Stomach smooth muscle (tissue), 2 donors: ENCODE results near the gene COA8.

ENCODE experiments used
- H3K27ac ChIP-seq: one replicate; pipeline ENCODE4 v1.7.0; 2013; ENCODE audit warnings: mild to moderate bottlenecking, low read length, inconsistent platforms
- H3K27me3 ChIP-seq, 2 donors: one replicate each; pipeline ENCODE4 v1.7.0; 2013; ENCODE audit warnings: low read length in 2 of 2; ENCODE audit not compliant: insufficient read depth in 2 of 2, control insufficient read depth in 1 of 2
- H3K36me3 ChIP-seq, 2 donors: one replicate each; pipeline ENCODE4 v1.7.0; 2013; ENCODE audit warnings: low read length in 2 of 2; ENCODE audit not compliant: control insufficient read depth in 2 of 2, insufficient read depth in 2 of 2
- H3K4me1 ChIP-seq: one replicate; pipeline ENCODE4 v1.7.0; 2013; ENCODE audit warnings: low read length; ENCODE audit not compliant: control insufficient read depth, insufficient read depth
- H3K4me3 ChIP-seq, 2 donors: one replicate each; pipeline ENCODE4 v1.7.0; 2013; ENCODE audit warnings: low read length in 2 of 2
- H3K9ac ChIP-seq, 2 donors: one replicate each; pipeline ENCODE4 v1.7.0; 2013; ENCODE audit warnings: low read length in 2 of 2, mild to moderate bottlenecking in 1 of 2
- H3K9me3 ChIP-seq, 2 donors: one replicate each; pipeline ENCODE4 v1.7.0; 2013; ENCODE audit warnings: low read length in 2 of 2; ENCODE audit not compliant: control insufficient read depth in 2 of 2
- donor health status: healthy.
- donor health status: Pancreatic carcinoma.

COA8 gene

DNA sequence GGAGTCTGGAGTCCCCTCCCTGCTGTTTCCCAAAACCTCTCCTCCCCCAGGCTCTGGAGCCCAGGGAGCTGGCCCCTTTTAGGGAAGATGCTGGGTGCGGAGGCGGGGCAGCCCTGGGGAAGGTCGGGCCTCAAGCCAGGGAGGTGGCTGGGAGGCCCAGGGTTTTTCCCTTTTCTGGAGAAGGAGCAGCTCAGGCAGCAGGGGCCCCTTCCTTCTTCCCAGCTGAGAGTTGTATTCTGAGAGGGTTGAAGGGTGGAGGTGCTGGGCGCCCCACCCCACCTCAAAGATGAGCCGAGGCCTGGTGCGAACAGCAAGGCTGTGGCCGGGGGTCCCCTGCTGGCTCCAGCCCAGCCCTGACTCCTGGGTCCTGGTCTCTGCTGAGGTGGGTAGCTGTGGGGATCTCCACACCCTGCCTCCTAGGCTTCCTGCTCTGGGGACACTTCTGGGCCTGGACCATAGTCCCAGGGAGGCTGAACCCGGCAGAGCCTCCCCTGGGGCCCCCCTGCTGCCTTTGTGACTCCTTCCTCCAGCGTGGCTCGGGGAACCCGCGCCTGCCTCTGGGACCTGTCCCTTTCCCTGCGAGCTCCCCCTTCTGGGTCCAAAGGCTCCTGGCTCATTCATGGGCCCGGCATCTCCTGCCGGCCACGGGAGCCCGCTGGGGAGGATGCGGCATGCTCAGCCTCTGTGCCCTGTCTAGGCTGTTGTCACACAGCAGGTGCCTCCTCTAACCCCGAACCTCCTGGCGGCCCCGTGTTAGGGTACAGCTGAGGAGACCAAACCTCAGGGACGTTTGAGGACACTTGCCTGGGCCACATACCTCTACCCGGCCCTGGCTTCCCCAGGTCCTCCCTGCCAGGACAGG is 29.4 kb upstream of the COA8 start:
- Histone ChIP-seq H3K9ac (peak overlapping the region; percentile 50 to 84), H3K9me3 (no peaks in the 10 kb centered on the region), H3K27me3 (no peaks in the 10 kb centered on the region), H3K4me1 (peaks cover 92% of the 10 kb centered on the region), H3K36me3 (peaks cover 5 to 7% of the 10 kb centered on the region in 2 donors), H3K27ac (peak overlapping the region; percentile 98), H3K4me3 (peak overlapping the region in 1 of 2 donors; percentile 67)

GRCh38 chr14:103533999-103534575 is 28.7 kb upstream of the COA8 start:
- peaks cover 5 to 7% of the 10 kb centered on the region in 2 donors for H3K36me3 ChIP-seq
- peak overlapping the region; percentile 50 to 84 for H3K9ac ChIP-seq
- peaks cover 95% of the 10 kb centered on the region for H3K4me1 ChIP-seq
- no peaks in the 10 kb centered on the region for H3K9me3 ChIP-seq
- H3K4me3 ChIP-seq: peak overlapping the region in 1 of 2 donors; percentile 67
- peak overlapping the region; percentile 98 for H3K27ac ChIP-seq
- H3K27me3 ChIP-seq: no peaks in the 10 kb centered on the region

DNA sequence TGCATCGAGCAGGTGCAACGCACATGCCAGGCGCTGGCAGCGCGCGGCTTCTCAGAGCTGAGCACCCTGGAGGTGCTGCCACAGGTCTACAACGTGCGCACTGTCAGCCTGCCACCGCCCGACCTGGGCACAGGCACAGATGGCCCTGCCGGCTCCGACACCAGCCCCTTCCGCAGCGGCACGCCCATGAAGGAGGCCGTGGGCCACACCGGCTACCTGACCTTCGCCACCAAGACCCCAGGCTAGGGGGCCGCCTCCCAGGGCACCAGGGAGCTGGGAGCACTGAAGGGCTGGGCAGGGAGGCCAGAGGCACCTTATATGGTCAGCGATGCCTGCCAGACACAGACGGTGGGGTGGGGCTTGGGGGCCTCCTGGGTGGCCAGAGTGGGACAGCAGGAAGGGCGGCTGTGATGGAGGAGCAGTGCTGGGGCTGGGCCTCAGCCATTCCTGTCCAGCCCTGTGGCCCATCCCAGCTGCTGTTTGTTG is 28.1 kb upstream of the COA8 start:
- Histone ChIP-seq H3K4me3 (peak overlapping the region in 1 of 2 donors; percentile 44), H3K9ac (peak overlapping the region; percentile 50 to 84), H3K27ac (peak overlapping the region; percentile 98), H3K27me3 (no peaks in the 10 kb centered on the region), H3K4me1 (peaks cover 95% of the 10 kb centered on the region), H3K9me3 (no peaks in the 10 kb centered on the region), H3K36me3 (peaks cover 5 to 7% of the 10 kb centered on the region in 2 donors)

DNA sequence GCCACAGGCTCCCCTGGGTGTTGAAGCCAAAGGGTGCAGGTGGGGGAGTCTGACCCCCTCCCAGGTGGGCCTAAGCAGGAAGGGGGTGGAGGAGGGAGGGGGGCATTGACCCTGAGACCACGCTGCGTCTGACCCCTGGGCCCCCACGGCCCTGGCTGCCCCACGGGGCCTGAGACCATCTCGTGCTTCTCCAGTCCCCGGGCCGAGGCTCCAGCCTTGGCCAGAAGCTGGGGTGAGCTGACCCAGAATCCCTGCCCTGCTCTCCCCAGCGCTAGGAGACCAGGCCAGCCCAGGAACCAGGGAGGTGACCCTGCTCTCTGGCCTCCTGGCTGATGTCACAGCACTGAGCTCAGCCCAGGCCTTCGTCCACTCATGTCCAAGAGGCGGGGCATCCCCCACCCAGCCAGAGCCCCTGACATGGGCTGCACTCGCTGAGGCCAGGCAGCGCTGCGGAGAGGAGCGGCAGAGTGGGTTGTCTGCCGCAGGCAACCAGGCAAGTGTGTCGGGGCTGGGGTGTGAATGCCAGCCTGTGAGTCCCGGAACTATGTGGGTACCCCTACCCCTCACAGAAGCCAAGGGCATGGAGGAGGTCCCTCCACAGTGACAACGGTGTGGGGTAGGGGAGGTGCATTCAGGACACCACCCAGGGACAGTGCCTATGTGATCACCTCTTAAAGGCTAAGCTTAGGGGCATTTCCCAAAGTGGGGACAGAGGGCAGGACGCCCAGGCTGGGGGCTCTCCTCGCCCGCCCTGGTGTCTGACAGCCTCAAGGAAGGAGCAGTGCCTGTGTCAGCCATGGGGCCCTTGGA is 27.5 kb upstream of the COA8 start:
- Histone ChIP-seq H3K4me3 (peak overlapping the region in 1 of 2 donors; percentile 44), H3K9me3 (no peaks in the 10 kb centered on the region), H3K27ac (peak overlapping the region; percentile 98), H3K27me3 (no peaks in the 10 kb centered on the region), H3K9ac (peak overlapping the region; percentile 50 to 84), H3K4me1 (peaks cover 93% of the 10 kb centered on the region), H3K36me3 (peaks cover 5% of the 10 kb centered on the region in 2 donors)

- Histone ChIP-seq H3K4me3 (peak overlapping the region in 1 of 2 donors; percentile 44), H3K9ac (peak overlapping the region in 1 of 2 donors; percentile 84), H3K9me3 (no peaks in the 10 kb centered on the region), H3K27me3 (no peaks in the 10 kb centered on the region), H3K4me1 (peaks cover 93% of the 10 kb centered on the region), H3K27ac (peak overlapping the region; percentile 98), H3K36me3 (peaks cover 2% of the 10 kb centered on the region in 2 donors)
These were observed 26.7 kb upstream of the COA8 start for GRCh38 chr14:103535891-103536565.

- Histone ChIP-seq H3K4me1 (peaks cover 93% of the 10 kb centered on the region), H3K9ac (no peak overlapping the region), H3K9me3 (no peaks in the 10 kb centered on the region), H3K4me3 (no peak overlapping the region), H3K27me3 (no peaks in the 10 kb centered on the region), H3K36me3 (no peaks in the 10 kb centered on the region), H3K27ac (peak overlapping the region; percentile 98)
These were observed 26.1 kb upstream of the COA8 start for GRCh38 chr14:103536693-103537092.

- peaks cover 93% of the 10 kb centered on the region for H3K4me1 ChIP-seq
- H3K4me3 ChIP-seq: no peak overlapping the region
- no peaks in the 10 kb centered on the region for H3K27me3 ChIP-seq
- no peaks in the 10 kb centered on the region for H3K9me3 ChIP-seq
- H3K9ac ChIP-seq: no peak overlapping the region
- peak overlapping the region; percentile 98 for H3K27ac ChIP-seq
- H3K36me3 ChIP-seq: no peaks in the 10 kb centered on the region
These were observed 25.4 kb upstream of the COA8 start for GRCh38 chr14:103537175-103537990.

GRCh38 chr14:103538291-103539055 is 24.3 kb upstream of the COA8 start:
- H3K9me3 ChIP-seq: no peaks in the 10 kb centered on the region
- peak overlapping the region; percentile 98 for H3K27ac ChIP-seq
- H3K9ac ChIP-seq: peak overlapping the region in 1 of 2 donors; percentile 33
- H3K4me1 ChIP-seq: peaks cover 93% of the 10 kb centered on the region
- no peaks in the 10 kb centered on the region for H3K27me3 ChIP-seq
- H3K36me3 ChIP-seq: no peaks in the 10 kb centered on the region
- no peak overlapping the region for H3K4me3 ChIP-seq
